Gastroesophageal sphincter (tissue), 4 donors: ENCODE results near the gene ESD. TPM values are rescaled to one million over a fixed set of nuclear protein-coding genes. Genes with fewer than 3 reads are reported as not detected.
A peak's percentile ranks its signal among the peaks of the same experiment; 100 is the strongest.

ENCODE experiments used
- ATAC-seq: fragments of 150-250 bp; one replicate; pipeline ENCODE4 v1.9.1; 2016; ENCODE audit warnings: mild to moderate bottlenecking, moderate library complexity
- H3K27ac ChIP-seq, 4 donors: fragments of 200-600 bp; sonication (generic) in 3 of 4; 1 replicate in 3 of 4; 2 replicates in 1 of 4; pipeline ENCODE4 v1.5.1; 2016 to 2019
- H3K27me3 ChIP-seq: fragments of 200-600 bp; sonication (generic); one replicate; pipeline ENCODE4 v1.5.1; 2019
- H3K36me3 ChIP-seq, 2 donors: fragments of 200-600 bp; sonication (generic); one replicate each; pipeline ENCODE4 v1.5.1; 2019; ENCODE audit warnings: control low read depth in 1 of 2
- H3K4me1 ChIP-seq, 3 donors: fragments of 200-600 bp; sonication (generic); 1 replicate in 2 of 3; 2 replicates in 1 of 3; pipeline ENCODE4 v1.5.1; 2016 to 2019; ENCODE audit warnings: control low read depth in 2 of 3
- H3K4me3 ChIP-seq, 2 donors: fragments of 200-600 bp; sonication (generic); one replicate each; pipeline ENCODE4 v1.5.1; 2019; ENCODE audit warnings: mild to moderate bottlenecking in 1 of 2, moderate library complexity in 1 of 2
- H3K9me3 ChIP-seq, 3 donors: fragments of 200-600 bp; sonication (generic); one replicate each; pipeline ENCODE4 v1.5.1; 2017 to 2019; ENCODE audit warnings: control low read depth in 2 of 3
- EP300 ChIP-seq: sonication (generic); formaldehyde crosslinking; IDR thresholded peaks from one replicate; pipeline ENCODE4 v1.6.1; 2017; ENCODE audit warnings: antibody characterized with exemption, mild to moderate bottlenecking
- POLR2A ChIP-seq, 2 donors: fragments of 450-650 bp; IDR thresholded peaks; one replicate each; pipeline ENCODE4 v1.6.1; 2017; ENCODE audit warnings: antibody characterized with exemption in 2 of 2, mild to moderate bottlenecking in 2 of 2, moderate library complexity in 1 of 2
- POLR2AphosphoS5 ChIP-seq: sonication (generic); formaldehyde crosslinking; IDR thresholded peaks from one replicate; pipeline ENCODE4 v1.6.1; 2017; ENCODE audit warnings: antibody characterized with exemption
- WGBS, 2 donors: methylation state at CpG; one replicate each; pipeline ENCODE4 v1.1.5; 2018; ENCODE audit warnings: low coverage in 1 of 2; 5-methylcytosine and 5-hydroxymethylcytosine counted together
- total RNA-seq, 4 donors: library from RNA; depleted of rRNA; stranded (reverse); fragments of >200 nt; gene quantifications; one replicate each; pipeline ENCODE4 v1.1.0, GENCODE V29; 2016
- TF ChIP-seq, protein P1 (sequence below), 4 experiments: fragments of 200-600 bp in 2 of 4; fragments of 450-650 bp in 2 of 4; sonication (generic) in 1 of 4; IDR thresholded peaks; one replicate each; pipeline ENCODE4 v1.5.1; 2017 to 2019; ENCODE audit warnings: antibody characterized with exemption in 4 of 4, mild to moderate bottlenecking in 2 of 4, moderate library complexity in 2 of 4

ESD gene
- total RNA-seq, 4 donors from 2014 or later: 136 to 186 (median 166) TPM

DNA sequence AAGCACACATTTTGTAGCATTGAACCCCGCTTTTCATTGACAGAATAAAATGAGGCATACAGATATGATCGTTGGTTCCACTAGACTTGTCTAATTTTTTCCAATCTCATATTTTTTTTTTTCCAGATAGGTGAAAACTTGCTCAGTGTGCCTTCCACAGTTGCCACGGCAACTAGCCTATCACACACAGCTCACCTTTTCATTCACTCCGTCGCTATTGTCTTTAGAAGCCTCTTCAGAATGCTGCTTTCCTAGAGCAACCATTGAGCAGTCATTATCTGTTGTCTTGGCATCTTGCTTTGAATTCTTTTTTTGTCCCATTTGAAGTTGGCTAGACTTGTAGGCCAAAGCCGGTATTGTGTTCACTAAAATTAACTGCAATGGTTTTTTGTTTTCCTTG is 37.7 kb upstream of the ESD start:
- H3K4me1 ChIP-seq: no peaks in the 10 kb centered on the region
- H3K9me3 ChIP-seq: no peaks in the 10 kb centered on the region
- no peaks in the 10 kb centered on the region for H3K36me3 ChIP-seq
- ATAC-seq: no peak
- no peak overlapping the region for H3K4me3 ChIP-seq
- H3K27ac ChIP-seq: no peak overlapping the region
- 89 to 94% methylated on average over 5 to 6 of the region's 6 CpGs for WGBS, 2 donors
- H3K27me3 ChIP-seq: no peaks in the 10 kb centered on the region
- no peak for TF ChIP-seq EP300
- no peak for TF ChIP-seq POLR2A (IDR thresholded peaks at IDR 0.05)
- no peak for TF ChIP-seq POLR2AphosphoS5
- TF ChIP-seq, protein P1, sequence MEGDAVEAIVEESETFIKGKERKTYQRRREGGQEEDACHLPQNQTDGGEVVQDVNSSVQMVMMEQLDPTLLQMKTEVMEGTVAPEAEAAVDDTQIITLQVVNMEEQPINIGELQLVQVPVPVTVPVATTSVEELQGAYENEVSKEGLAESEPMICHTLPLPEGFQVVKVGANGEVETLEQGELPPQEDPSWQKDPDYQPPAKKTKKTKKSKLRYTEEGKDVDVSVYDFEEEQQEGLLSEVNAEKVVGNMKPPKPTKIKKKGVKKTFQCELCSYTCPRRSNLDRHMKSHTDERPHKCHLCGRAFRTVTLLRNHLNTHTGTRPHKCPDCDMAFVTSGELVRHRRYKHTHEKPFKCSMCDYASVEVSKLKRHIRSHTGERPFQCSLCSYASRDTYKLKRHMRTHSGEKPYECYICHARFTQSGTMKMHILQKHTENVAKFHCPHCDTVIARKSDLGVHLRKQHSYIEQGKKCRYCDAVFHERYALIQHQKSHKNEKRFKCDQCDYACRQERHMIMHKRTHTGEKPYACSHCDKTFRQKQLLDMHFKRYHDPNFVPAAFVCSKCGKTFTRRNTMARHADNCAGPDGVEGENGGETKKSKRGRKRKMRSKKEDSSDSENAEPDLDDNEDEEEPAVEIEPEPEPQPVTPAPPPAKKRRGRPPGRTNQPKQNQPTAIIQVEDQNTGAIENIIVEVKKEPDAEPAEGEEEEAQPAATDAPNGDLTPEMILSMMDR (IDR thresholded peaks at IDR 0.05): no peak

DNA sequence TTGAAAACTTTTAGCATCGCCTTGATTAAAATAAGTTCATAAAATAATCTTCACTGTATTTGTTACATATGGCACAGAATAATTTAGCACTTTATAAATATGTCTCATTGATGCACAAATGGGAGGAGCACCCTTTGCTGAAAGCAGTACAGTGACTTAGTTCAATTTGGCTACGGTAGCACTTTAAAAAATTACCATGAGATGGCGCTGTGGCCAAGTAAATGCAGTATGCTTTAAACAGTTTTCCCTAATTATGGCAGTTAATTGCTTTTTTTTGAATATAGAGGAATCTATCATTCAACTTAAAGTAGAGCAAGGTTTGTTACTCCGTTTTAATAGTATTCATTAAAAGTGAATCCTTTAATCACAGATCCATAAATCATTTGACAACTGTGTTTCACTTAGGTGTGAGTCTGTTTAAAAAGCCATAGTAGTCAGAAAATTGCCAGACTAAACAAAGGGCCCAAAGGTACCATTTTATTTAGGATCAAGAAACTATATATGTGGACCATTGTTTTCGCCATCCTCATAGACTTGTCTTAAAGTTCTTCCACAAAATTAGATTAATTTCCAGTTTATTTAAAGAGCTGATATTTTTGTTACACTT is 34.7 kb upstream of the ESD start:
- Histone ChIP-seq H3K27ac (no peak overlapping the region), H3K4me1 (no peaks in the 10 kb centered on the region), H3K36me3 (no peaks in the 10 kb centered on the region), H3K9me3 (no peaks in the 10 kb centered on the region), H3K27me3 (no peaks in the 10 kb centered on the region), H3K4me3 (no peak overlapping the region)
- peak; percentile 41 for ATAC-seq
- TF ChIP-seq POLR2A (IDR thresholded peaks at IDR 0.05): no peak
- no peak for TF ChIP-seq EP300
- no peak for TF ChIP-seq POLR2AphosphoS5
- TF ChIP-seq, protein P1 (IDR thresholded peaks at IDR 0.05): peak; percentile 65 to 73 (median 69)
- 6 to 13% methylated on average over 5 of the region's 5 CpGs for WGBS, 2 donors

DNA sequence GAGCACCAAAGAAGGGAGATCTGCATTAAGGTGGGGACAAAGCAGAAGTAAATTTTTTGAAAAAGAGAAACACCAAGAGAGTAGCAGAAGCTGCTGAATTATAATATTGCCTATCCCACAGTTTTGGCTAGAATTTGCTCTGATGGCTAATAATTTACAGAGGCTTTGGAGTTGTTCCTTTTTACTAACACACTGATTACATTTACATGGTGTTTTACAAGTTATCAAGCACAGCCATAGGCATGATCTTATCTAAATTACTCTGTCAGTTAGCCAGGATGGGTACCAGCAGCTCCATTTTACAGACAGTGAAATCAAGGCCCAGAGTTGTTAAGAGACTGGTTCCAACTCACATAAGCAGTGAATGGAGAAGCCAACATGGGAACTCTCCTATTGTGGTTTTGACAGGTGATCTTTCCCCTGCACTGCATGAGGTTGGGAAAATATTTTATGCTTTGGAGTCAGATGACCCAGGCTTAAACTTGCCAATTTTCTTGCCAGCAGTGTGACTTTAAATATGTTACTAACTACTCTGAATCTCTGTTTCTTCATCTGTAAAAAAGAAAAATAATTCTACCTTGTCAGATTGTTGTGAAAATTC is 33.5 kb upstream of the ESD start:
- Histone ChIP-seq H3K27me3 (no peaks in the 10 kb centered on the region), H3K27ac (no peak overlapping the region), H3K9me3 (no peaks in the 10 kb centered on the region), H3K4me3 (no peak overlapping the region), H3K36me3 (no peaks in the 10 kb centered on the region), H3K4me1 (no peaks in the 10 kb centered on the region)
- no peak for ATAC-seq
- TF ChIP-seq POLR2AphosphoS5: no peak
- TF ChIP-seq, protein P1 (IDR thresholded peaks at IDR 0.05): no peak

DNA sequence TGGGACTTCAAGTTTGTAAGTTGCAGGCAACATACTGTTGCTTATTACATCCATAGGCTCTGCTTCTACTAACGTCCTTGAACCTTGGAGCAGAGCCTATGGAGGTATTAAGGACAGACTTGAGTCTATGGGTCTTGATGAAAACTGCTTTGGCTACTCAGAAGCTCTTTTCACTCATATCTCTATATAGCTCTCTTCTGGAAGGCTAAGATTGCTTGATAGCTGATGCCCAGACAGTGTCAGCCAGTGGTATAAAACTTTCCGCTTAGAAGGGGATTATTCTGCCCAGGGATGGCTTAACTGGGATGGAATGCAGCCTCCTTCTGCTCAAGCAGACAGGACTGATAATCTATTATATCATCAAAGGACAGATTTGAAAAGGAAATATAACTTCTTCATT is 25.6 kb upstream of the ESD start:
- no peaks in the 10 kb centered on the region for H3K9me3 ChIP-seq
- H3K4me3 ChIP-seq: no peak overlapping the region
- H3K4me1 ChIP-seq: no peaks in the 10 kb centered on the region
- H3K27me3 ChIP-seq: no peaks in the 10 kb centered on the region
- no peak for ATAC-seq
- WGBS, 2 donors: 50 to 73% methylated on average over 1 to 2 of the region's 2 CpGs
- H3K27ac ChIP-seq: no peak overlapping the region
- no peak for TF ChIP-seq POLR2A (IDR thresholded peaks at IDR 0.05)
- no peak for TF ChIP-seq POLR2AphosphoS5
- no peak for TF ChIP-seq EP300
- TF ChIP-seq, protein P1 (IDR thresholded peaks at IDR 0.05): no peak
- no peaks in the 10 kb centered on the region for H3K36me3 ChIP-seq

DNA sequence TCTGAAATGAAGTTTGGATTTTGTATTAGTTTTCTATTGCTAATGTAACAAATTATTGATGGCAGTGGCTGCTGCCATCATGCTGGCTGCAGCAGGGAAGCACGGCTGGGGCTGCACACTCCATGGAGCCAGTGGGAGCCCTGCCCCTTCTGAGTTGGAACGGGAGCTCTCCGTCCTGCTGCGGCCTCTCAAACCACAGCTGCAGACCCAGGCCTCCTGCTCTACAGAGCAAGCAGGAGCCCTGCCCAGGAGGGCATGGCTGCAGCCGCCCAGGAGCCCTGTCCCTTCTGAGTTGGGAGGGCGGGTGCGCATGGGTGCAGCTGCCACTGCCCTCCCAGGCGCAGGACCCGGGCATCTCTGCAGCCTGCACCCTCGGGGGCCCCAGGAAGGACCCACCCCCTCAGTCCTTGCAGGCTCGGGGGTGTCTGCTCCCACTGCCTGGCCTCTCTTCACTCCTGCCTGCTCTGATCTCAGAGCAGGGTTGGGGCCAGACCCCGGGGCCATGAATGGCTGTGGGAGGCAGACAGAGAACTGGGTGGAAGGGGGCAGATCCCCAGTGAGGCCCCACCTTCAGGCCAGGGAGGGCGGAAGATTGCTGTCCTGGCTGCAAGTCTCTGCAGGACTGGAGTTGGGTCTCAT is 21.0 kb upstream of the ESD start:
- no CpG with 5 or more reads among the region's 13 CpGs for WGBS, 2 donors
- H3K27me3 ChIP-seq: no peaks in the 10 kb centered on the region
- no peak overlapping the region for H3K27ac ChIP-seq
- no peak for TF ChIP-seq POLR2A (IDR thresholded peaks at IDR 0.05)
- TF ChIP-seq, protein P1 (IDR thresholded peaks at IDR 0.05): no peak
- TF ChIP-seq EP300: no peak
- TF ChIP-seq POLR2AphosphoS5: no peak
- H3K9me3 ChIP-seq: peaks cover 0 to 2% (median 0%) of the 10 kb centered on the region in 3 donors
- no peak for ATAC-seq
- no peaks in the 10 kb centered on the region for H3K4me1 ChIP-seq
- H3K36me3 ChIP-seq: no peaks in the 10 kb centered on the region
- no peak overlapping the region for H3K4me3 ChIP-seq
